GM18520 (cell line): ENCODE results near the gene PCDHA2.
"Not testable (repeated sequence)": the region's sequence is repeated elsewhere in the genome, so short reads cannot be mapped to it uniquely, and the experiment has no call there.

Experiments
- ATAC-seq: cut with Tn5 transposase; IDR thresholded peaks from one replicate; pipeline ENCODE4 v1.9.1; 2021; ENCODE audit not compliant: unreplicated experiment

Gene PCDHA2

GRCh38 chr5:140794595-140795258, at the start of gene PCDHA2:
PCDHA2 (plus strand) TSS chr5:140794852.
- ATAC-seq: no peak

GRCh38 chr5:140753561-140753960, 41.1 kb upstream of the PCDHA2 start:
- no peak for ATAC-seq

- no peak for ATAC-seq
These were observed 30.3 kb upstream of the PCDHA2 start for GRCh38 chr5:140764177-140764973.

GRCh38 chr5:140767444-140767843, 27.2 kb upstream of the PCDHA2 start:
- no peak for ATAC-seq

GRCh38 chr5:140780512-140780911, 14.1 kb upstream of the PCDHA2 start:
- ATAC-seq: no peak

DNA sequence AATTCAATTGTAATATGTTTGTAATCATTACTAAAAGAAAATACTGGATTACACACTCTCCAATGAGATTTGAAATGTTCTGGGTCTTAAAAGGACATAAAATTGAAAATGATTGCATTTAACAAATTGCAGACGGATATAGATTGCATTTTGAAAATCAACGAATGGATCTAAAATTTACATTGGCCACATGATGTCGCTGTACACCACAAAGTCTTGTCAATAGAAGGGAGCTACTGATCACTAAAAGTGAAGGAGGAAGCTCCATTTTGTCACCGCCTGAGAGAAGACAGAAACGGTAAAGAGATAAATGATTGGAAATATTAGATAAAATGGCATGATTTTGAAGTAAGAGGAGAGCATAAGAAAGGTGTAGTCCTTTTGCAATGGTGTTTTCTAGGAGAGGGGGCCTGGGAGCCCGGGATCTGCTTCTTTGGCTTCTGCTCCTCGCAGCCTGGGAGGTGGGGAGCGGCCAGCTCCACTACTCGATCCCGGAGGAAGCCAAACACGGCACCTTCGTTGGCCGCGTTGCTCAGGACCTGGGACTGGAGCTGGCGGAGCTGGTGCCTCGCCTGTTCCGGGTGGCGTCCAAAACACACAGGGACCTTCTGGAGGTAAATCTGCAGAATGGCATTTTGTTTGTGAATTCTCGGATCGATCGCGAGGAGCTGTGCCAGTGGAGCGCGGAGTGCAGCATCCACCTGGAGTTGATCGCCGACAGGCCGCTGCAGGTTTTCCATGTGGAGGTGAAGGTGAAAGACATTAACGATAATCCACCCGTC, 8.6 kb upstream of the PCDHA2 start, which contains the start of gene PCDHA1:
PCDHA1 (plus strand) TSS at position 236 of the 782 bp plus-strand sequence.
- no peak for ATAC-seq

GRCh38 chr5:140787422-140787821, 7.2 kb upstream of the PCDHA2 start:
- not testable (repeated sequence) for ATAC-seq

- not testable (repeated sequence) for ATAC-seq
These were observed 6.7 kb upstream of the PCDHA2 start for GRCh38 chr5:140787849-140788504.

DNA sequence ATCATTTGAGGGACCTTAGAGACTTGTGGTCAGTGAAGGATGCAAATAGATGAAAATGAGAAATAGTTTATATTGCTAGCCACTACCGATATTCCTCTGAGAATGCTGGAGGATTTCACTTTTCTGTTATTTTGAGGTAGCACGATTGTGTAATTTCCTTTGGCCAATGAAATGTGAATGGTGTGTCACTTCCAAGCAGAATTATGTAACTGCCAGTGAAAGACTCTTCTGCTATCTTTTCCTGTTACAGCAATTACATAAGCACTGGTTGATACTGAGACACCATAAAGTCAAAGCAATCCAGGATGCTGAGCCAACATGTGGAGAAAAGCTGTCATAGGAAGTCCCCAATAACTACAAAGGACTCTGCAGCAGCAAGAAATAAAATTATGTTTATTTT, 3.6 kb upstream of the PCDHA2 start:
- ATAC-seq: no peak

DNA sequence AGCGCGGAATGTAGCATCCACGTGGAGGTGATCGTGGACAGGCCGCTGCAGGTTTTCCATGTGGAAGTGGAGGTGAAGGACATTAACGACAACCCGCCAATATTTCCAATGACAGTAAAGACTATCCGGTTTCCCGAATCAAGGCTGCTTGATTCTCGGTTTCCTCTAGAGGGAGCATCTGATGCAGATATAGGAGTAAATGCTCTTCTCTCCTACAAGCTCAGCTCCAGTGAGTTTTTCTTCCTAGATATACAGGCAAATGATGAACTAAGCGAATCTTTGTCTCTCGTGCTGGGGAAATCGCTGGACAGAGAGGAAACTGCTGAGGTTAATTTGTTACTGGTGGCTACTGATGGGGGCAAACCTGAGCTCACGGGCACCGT, 598 bp downstream of the PCDHA2 start:
- no peak for ATAC-seq

DNA sequence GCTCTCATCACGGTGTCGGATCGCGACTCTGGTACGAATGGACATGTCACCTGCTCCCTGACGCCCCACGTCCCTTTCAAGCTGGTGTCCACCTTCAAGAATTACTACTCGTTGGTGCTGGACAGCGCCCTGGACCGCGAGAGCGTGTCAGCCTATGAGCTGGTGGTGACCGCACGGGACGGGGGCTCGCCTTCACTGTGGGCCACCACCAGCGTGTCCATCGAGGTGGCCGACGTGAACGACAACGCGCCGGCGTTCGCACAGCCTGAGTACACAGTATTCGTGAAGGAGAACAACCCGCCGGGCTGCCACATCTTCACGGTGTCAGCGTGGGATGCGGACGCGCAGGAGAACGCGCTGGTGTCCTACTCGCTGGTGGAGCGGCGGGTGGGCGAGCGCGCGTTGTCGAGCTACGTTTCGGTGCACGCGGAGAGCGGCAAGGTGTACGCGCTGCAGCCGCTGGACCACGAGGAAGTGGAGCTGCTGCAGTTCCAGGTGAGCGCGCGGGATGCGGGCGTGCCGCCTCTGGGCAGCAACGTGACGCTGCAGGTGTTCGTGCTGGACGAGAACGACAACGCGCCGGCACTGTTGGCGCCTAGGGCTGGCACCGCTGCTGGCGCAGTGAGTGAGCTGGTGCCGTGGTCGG, 1.5 kb downstream of the PCDHA2 start:
- ATAC-seq: not testable (repeated sequence)

GRCh38 chr5:140796718-140797095, 2.1 kb downstream of the PCDHA2 start:
- no peak for ATAC-seq

GRCh38 chr5:140800816-140801493, 6.3 kb downstream of the PCDHA2 start, which contains the start of gene PCDHA3:
PCDHA3 (plus strand) TSS chr5:140801057.
- no peak for ATAC-seq

GRCh38 chr5:140801494-140801841, 6.8 kb downstream of the PCDHA2 start:
- ATAC-seq: no peak

- ATAC-seq: not testable (repeated sequence)
These were observed 7.7 kb downstream of the PCDHA2 start for GRCh38 chr5:140802381-140802780.

- ATAC-seq: no peak
These were observed 8.2 kb downstream of the PCDHA2 start for GRCh38 chr5:140802781-140803271.

DNA sequence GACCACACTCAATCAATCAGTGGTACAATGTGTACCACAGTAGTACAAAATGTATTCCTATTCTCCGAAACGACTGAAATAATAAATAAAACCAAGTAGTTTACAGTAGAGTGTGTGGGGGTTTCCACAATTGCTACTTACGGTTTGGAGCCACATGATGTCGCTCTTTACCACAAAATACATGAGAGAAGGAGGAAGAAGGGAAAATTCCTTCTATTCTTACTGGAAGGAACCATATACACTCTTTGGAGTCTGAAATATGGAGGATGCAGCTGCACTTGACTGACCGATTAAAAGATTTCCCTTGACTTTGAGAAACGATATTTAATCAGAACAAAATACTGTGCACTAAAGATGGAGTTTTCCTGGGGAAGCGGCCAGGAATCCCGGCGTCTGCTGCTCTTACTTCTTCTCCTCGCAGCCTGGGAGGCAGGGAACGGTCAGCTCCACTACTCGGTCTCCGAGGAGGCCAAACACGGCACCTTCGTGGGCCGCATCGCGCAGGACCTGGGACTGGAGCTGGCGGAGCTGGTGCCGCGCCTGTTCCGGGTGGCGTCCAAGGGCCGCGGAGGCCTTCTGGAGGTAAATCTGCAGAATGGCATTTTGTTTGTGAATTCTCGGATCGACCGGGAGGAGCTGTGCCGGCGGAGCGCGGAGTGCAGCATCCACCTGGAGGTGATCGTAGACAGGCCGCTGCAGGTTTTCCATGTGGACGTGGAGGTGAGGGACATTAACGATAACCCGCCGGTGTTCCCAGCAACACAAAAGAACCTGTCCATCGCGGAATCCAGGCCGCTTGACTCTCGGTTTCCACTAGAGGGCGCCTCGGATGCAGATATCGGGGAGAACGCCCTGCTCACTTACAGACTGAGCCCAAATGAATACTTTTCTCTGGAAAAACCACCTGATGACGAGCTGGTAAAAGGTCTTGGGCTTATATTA, 12.5 kb downstream of the PCDHA2 start, which contains the start of gene PCDHA4:
PCDHA4 (plus strand) TSS at position 235 of the 942 bp plus-strand sequence.
- no peak for ATAC-seq

- not testable (repeated sequence) for ATAC-seq
These were observed 13.7 kb downstream of the PCDHA2 start for GRCh38 chr5:140808241-140808888.
